ENCODE measurements around the gene SPNS2.

Gene SPNS2

DNA sequence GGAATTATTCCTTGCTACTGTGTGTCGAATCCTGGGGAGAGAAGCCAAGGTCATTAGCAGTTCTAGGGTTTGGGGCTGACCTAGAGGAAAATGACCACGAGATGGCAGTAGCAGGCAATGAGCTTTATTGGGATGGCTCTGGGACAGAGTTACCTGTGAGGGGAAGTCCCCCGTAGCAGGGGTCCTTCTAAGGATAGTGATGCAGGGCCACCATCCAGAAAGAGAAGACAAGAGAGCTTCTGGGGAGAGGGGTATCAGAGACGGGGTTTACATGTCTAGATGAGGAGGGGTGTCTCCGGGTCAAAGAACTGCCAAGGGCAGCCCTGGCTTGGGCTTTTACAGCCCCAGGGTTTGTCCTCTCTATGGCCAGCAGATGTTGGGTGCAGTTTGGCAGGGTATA is 68.1 kb downstream of the SPNS2 start:
- Histone ChIP-seq H3K27ac (no peak overlapping the region), H3K27me3 (ENCODE audit: insufficient read depth, low read depth, severe bottlenecking) (no peaks in the 10 kb centered on the region), H3K4me3 (ENCODE audit: low read depth, low read length) (no peak overlapping the region), H3K36me3 (no peaks in the 10 kb centered on the region), H3K9me3 (ENCODE audit: severe bottlenecking) (no peaks in the 10 kb centered on the region)
- DNase-seq = peak; percentile 83
- TF ChIP-seq, protein P1, sequence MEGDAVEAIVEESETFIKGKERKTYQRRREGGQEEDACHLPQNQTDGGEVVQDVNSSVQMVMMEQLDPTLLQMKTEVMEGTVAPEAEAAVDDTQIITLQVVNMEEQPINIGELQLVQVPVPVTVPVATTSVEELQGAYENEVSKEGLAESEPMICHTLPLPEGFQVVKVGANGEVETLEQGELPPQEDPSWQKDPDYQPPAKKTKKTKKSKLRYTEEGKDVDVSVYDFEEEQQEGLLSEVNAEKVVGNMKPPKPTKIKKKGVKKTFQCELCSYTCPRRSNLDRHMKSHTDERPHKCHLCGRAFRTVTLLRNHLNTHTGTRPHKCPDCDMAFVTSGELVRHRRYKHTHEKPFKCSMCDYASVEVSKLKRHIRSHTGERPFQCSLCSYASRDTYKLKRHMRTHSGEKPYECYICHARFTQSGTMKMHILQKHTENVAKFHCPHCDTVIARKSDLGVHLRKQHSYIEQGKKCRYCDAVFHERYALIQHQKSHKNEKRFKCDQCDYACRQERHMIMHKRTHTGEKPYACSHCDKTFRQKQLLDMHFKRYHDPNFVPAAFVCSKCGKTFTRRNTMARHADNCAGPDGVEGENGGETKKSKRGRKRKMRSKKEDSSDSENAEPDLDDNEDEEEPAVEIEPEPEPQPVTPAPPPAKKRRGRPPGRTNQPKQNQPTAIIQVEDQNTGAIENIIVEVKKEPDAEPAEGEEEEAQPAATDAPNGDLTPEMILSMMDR (IDR thresholded peaks at IDR 0.05; ENCODE audit: low read depth, low read length) = peak; percentile 78

DNA sequence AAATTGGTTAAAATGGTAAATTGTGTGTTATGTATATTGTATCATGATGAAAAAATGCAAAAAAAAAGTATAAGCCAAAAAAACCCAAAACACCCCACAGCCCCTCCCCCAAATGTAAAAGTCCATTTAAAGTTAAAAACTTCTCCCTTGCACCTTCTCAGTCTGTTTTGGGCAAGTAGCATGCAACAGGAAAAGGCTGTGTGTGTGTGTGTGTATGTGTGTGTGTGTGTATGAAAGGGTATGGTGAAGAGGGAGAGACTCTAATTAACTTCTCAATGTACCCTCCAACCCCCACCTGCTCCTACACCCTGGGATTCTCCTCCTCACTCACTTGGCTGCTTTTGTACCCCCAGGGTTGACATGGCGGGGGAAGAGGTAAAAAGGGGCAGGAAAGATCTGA is 70.9 kb downstream of the SPNS2 start:
- no peak overlapping the region for H3K27ac ChIP-seq
- H3K27me3 ChIP-seq (ENCODE audit: insufficient read depth, low read depth, severe bottlenecking) = no peaks in the 10 kb centered on the region
- H3K4me3 ChIP-seq (ENCODE audit: low read depth, low read length) = no peak overlapping the region
- DNase-seq = no peak
- no peaks in the 10 kb centered on the region for H3K36me3 ChIP-seq
- TF ChIP-seq, protein P1 (IDR thresholded peaks at IDR 0.05; ENCODE audit: low read depth, low read length) = no peak
- H3K9me3 ChIP-seq (ENCODE audit: severe bottlenecking) = no peaks in the 10 kb centered on the region

DNA sequence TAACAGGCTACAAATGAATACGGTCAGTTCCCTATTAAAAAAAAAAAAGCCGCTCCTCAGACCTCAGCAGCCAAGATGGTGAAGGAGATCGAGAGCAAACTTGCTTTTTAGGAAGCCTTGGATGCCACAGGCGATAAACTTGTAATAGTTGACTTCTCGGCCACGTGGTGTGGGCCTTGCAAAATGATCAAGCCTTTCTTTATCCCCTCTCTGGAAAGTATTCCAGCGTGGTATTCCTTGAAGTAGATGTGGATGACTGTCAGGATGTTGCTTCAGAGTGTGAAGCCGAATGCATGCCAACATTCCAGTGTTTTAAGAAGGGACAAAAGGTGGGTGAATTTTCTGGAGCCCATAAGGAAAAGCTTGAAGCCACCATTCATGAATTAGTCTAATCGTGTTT is 73.5 kb downstream of the SPNS2 start:
- Histone ChIP-seq H3K27me3 (ENCODE audit: insufficient read depth, low read depth, severe bottlenecking) (no peaks in the 10 kb centered on the region), H3K27ac (no peak overlapping the region)
- TF ChIP-seq, protein P1 (IDR thresholded peaks at IDR 0.05; ENCODE audit: low read depth, low read length) = no peak

DNA sequence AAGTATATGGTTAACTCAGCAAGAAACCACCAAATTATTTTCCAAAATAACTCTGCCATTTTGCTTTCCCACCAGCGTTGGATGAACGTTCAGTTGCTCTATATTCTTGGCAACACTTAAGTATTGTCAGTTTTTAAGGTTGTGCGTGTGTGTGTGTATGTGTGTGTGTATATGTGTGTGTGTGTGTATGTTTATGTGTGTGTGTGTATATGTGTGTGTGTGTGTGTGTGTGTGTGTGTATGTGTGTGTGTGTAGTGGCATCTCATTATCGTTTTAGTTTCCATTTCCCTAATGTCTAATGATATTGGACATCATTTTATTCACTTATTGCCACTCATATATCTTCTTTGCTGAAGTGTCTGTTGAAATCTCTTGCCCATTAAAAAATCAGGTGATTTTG is 74.4 kb downstream of the SPNS2 start:
- TF ChIP-seq, protein P1 (IDR thresholded peaks at IDR 0.05; ENCODE audit: low read depth, low read length) = no peak
- no peaks in the 10 kb centered on the region for H3K27me3 ChIP-seq (ENCODE audit: insufficient read depth, low read depth, severe bottlenecking)
- no peaks in the 10 kb centered on the region for H3K36me3 ChIP-seq
- H3K9me3 ChIP-seq (ENCODE audit: severe bottlenecking) = no peaks in the 10 kb centered on the region
- H3K4me3 ChIP-seq (ENCODE audit: low read depth, low read length) = no peak overlapping the region
- DNase-seq = no peak
- H3K27ac ChIP-seq = no peak overlapping the region

More for the DNA sequence above, 73.5 kb downstream of the SPNS2 start:
- Histone ChIP-seq H3K36me3 (no peaks in the 10 kb centered on the region), H3K9me3 (ENCODE audit: severe bottlenecking) (no peaks in the 10 kb centered on the region), H3K4me3 (ENCODE audit: low read depth, low read length) (no peak overlapping the region)
- no peak for DNase-seq

DNA sequence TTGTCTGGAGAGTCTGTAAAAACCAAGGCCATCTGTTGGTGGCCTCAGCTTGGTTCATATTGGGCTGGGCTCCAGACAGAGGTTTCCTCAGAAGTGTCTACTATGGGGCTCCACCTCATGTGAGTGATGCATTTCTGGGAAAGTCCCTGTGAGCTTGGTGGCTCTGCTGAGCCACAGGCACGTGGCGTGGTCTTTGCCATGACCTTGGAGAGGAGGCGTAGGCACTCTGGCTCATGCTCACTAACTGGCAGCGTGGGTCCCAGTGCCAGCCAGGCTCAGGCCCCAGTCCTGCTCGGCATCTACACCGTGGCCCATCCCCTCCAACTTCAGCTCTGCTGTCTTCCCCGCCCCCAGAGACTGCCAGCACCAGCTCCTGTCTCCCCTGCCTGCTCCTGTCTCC is 75.0 kb downstream of the SPNS2 start:
- TF ChIP-seq, protein P1 (IDR thresholded peaks at IDR 0.05; ENCODE audit: low read depth, low read length) = no peak
- Histone ChIP-seq H3K4me3 (ENCODE audit: low read depth, low read length) (no peak overlapping the region), H3K36me3 (no peaks in the 10 kb centered on the region), H3K27me3 (ENCODE audit: insufficient read depth, low read depth, severe bottlenecking) (no peaks in the 10 kb centered on the region), H3K9me3 (ENCODE audit: severe bottlenecking) (no peaks in the 10 kb centered on the region), H3K27ac (no peak overlapping the region)
- DNase-seq = no peak

DNA sequence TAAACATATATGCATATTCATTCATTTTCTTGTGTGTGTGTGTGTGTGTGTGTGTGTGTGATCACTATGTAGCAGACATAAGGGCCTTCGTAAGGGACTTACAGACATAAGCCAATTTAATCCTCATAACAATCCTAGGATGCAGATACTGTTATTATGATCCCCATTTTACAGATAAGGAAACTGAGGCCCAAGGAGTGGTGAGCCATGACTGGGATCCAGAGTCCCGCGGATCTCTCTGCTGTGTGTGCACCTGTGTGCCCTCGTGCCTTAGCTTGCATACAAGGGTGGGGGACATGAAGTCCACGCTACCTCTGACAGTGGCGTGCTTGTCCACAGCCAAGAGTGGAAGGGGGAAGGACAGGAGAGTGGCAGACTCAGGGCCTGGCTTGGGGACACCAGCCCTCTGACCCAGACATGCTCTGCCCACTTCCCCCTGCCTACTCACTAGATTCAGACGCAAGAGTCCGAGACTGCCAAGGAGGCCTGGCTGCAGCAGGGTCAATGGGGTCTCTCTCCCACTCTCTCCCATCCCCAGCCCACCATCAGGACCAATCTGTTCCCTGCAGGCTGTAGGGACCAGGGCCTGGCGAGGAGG is 75.9 kb downstream of the SPNS2 start:
- TF ChIP-seq, protein P1 (IDR thresholded peaks at IDR 0.05; ENCODE audit: low read depth, low read length) = no peak
- Histone ChIP-seq H3K27ac (no peak overlapping the region), H3K36me3 (no peaks in the 10 kb centered on the region), H3K27me3 (ENCODE audit: insufficient read depth, low read depth, severe bottlenecking) (no peaks in the 10 kb centered on the region), H3K4me3 (ENCODE audit: low read depth, low read length) (no peak overlapping the region), H3K9me3 (ENCODE audit: severe bottlenecking) (no peaks in the 10 kb centered on the region)
- DNase-seq = no peak
